K562 (cell line): ENCODE results near the gene ITM2B. TPM values are rescaled to one million over a fixed set of nuclear protein-coding genes. Genes with fewer than 3 reads are reported as not detected.
A peak's percentile ranks its signal among the peaks of the same experiment; 100 is the strongest.

Source experiments
- CCAR2 ChIP-seq: fragments of 200-400 bp; formaldehyde crosslinking; IDR thresholded peaks from 2 replicates; pipeline ENCODE4 v1.6.1; 2017; ENCODE audit warnings: mild to moderate bottlenecking, low read depth, low read length
- CREM ChIP-seq: IDR thresholded peaks from 2 replicates; pipeline ENCODE4 v1.6.1; 2014; ENCODE audit warnings: antibody characterized with exemption, low read depth
- DIDO1 ChIP-seq: fragments of 450-650 bp; IDR thresholded peaks from 2 replicates; pipeline ENCODE4 v1.6.1; 2016; ENCODE audit warnings: low read depth, missing biosample characterization, missing genetic modification characterization
- ETV1 ChIP-seq: fragments of 450-650 bp; conservative IDR thresholded peaks from 2 replicates; pipeline ENCODE4 v1.6.1; 2016; ENCODE audit warnings: missing genetic modification characterization, control low read depth, low read depth, missing compliant biosample characterization
- ILK ChIP-seq: fragments of 450-650 bp; IDR thresholded peaks from 2 replicates; pipeline ENCODE4 v1.6.1; 2016; ENCODE audit warnings: missing genetic modification characterization, low read depth, mild to moderate bottlenecking, missing compliant biosample characterization, moderate library complexity, borderline replicate concordance
- PTTG1 ChIP-seq: fragments of 450-650 bp; IDR thresholded peaks from 2 replicates; pipeline ENCODE4 v1.6.1; 2016; ENCODE audit warnings: low read depth, mild to moderate bottlenecking, missing genetic modification characterization, missing compliant biosample characterization
- SMAD1 ChIP-seq: fragments of 150-350 bp; IDR thresholded peaks from 2 replicates; pipeline ENCODE4 v1.6.1; 2014; ENCODE audit warnings: low read length, low read depth; ENCODE audit not compliant: partially characterized antibody
- TFAP4 ChIP-seq: sonication (generic); formaldehyde crosslinking; IDR thresholded peaks from 2 replicates; pipeline ENCODE4 v1.8.0; 2022; ENCODE audit warnings: missing genetic modification reagents, mild to moderate bottlenecking, moderate library complexity, borderline replicate concordance
- YY1 ChIP-seq, 3 experiments: IDR thresholded peaks; 2 replicates each; pipeline ENCODE4 v1.6.1; 2011; ENCODE audit warnings: low read length in 2 of 3, mild to moderate bottlenecking in 2 of 3, moderate library complexity in 2 of 3, borderline replicate concordance in 1 of 3, control low read depth in 1 of 3, low read depth in 1 of 3; ENCODE audit not compliant: insufficient read depth in 3 of 3, insufficient replicate concordance in 2 of 3, control insufficient read depth in 1 of 3, insufficient read length in 1 of 3; ENCODE audit errors: extremely low read depth in 1 of 3
- ZBTB40 ChIP-seq, 2 experiments: fragments of 450-650 bp in 1 of 2; sonication (generic) in 1 of 2; formaldehyde crosslinking in 1 of 2; IDR thresholded peaks; 2 replicates each; pipeline versions ENCODE4 v1.7.1 to v1.9.0; 2016 to 2022; ENCODE audit warnings: inconsistent platforms in 1 of 2, mild to moderate bottlenecking in 1 of 2, missing genetic modification reagents in 1 of 2
- ZNF165 ChIP-seq: fragments of 250-450 bp; sonication (Bioruptor Pico); IDR thresholded peaks from 2 replicates; pipeline ENCODE4 v1.4.0; 2020; ENCODE audit warnings: borderline replicate concordance
- ZNF408 ChIP-seq: fragments of 250-450 bp; sonication (Bioruptor Pico); IDR thresholded peaks from 2 replicates; pipeline ENCODE4 v1.4.0; 2020; ENCODE audit warnings: low read depth, mild to moderate bottlenecking, moderate library complexity
- polyA plus RNA-seq, 8 experiments: library from polyadenylated mRNA; depleted of rRNA in 4 of 8; stranded (reverse) in 5 of 8; unstranded in 3 of 8; fragments of >200 nt; fragmentation: Nextera tagmentation in 2 of 8; fragmentation: Illumina TruSeq in 1 of 8; extraction: Ambion mirVana in 2 of 8; extraction: Trizol in 1 of 8; gene quantifications; 2 replicates each; pipeline versions ENCODE4 v1.2.1 to v1.2.3, GENCODE V29; 2011 to 2014; ENCODE audit warnings: inconsistent platforms in 1 of 8, missing spikeins in 1 of 8
- total RNA-seq, 7 experiments: library from RNA; depleted of rRNA in 6 of 7; stranded (reverse); fragments of >200 nt in 6 of 7; fragmentation: Illumina TruSeq in 2 of 7; extraction: Trizol in 2 of 7; gene quantifications; 2 replicates each; pipeline versions ENCODE4 v1.2.1 to v1.2.3, GENCODE V29; 2011 to 2021; ENCODE audit warnings: low replicate concordance in 1 of 7
- TF ChIP-seq, protein P1 (sequence below): fragments of 250-450 bp; sonication (Bioruptor Pico); IDR thresholded peaks from 2 replicates; pipeline ENCODE4 v1.9.0; 2021; ENCODE audit warnings: mild to moderate bottlenecking, inconsistent platforms

The ITM2B gene
- total and polyA plus RNA-seq, 9 of the 15 experiments (the other 6 are each of a cell fraction or from before 2014, with no cell fraction given): 22.0 to 83.8 (median 45.0) TPM

GRCh38 chr13:48303359-48304142, 70.5 kb downstream of the ITM2B start, which contains the start of gene RB1 (continued):
- TF ChIP-seq ZNF408 (CRISPR knock-in tag): no peak
- peak; percentile 39 for TF ChIP-seq SMAD1
- peak; percentile 97 for TF ChIP-seq CREM
- no peak for TF ChIP-seq CCAR2
- no peak for TF ChIP-seq ZNF165 (CRISPR knock-in tag)
- TF ChIP-seq TFAP4 (CRISPR knock-in tag): peak; percentile 73
- peak; percentile 89 for TF ChIP-seq ZBTB40 (IDR thresholded peaks at IDR 0.05)
- TF ChIP-seq ZBTB40 (CRISPR knock-in tag; IDR thresholded peaks at IDR 0.05): no peak
- TF ChIP-seq YY1 (IDR thresholded peaks at IDR 0.05; ENCODE audit: borderline replicate concordance in 1 of 3, control insufficient read depth in 1 of 3, extremely low read depth in 1 of 3, insufficient read depth in 3 of 3, insufficient read length in 1 of 3, insufficient replicate concordance in 2 of 3, low read depth in 1 of 3, low read length in 2 of 3): peak in 2 of 3 experiments; percentile 20 to 25
- TF ChIP-seq, protein P1, sequence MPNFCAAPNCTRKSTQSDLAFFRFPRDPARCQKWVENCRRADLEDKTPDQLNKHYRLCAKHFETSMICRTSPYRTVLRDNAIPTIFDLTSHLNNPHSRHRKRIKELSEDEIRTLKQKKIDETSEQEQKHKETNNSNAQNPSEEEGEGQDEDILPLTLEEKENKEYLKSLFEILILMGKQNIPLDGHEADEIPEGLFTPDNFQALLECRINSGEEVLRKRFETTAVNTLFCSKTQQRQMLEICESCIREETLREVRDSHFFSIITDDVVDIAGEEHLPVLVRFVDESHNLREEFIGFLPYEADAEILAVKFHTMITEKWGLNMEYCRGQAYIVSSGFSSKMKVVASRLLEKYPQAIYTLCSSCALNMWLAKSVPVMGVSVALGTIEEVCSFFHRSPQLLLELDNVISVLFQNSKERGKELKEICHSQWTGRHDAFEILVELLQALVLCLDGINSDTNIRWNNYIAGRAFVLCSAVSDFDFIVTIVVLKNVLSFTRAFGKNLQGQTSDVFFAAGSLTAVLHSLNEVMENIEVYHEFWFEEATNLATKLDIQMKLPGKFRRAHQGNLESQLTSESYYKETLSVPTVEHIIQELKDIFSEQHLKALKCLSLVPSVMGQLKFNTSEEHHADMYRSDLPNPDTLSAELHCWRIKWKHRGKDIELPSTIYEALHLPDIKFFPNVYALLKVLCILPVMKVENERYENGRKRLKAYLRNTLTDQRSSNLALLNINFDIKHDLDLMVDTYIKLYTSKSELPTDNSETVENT (CRISPR knock-in tag): no peak
- no peak for TF ChIP-seq DIDO1
- TF ChIP-seq ILK (tag): no peak
- no peak for TF ChIP-seq PTTG1 (tag)
- peak; percentile 59 for TF ChIP-seq ETV1
